ENCODE results near the gene GALNT1. TPM values are rescaled to one million over a fixed set of nuclear protein-coding genes. Genes with fewer than 3 reads are reported as not detected.
"Not testable (repeated sequence)": the region's sequence is repeated elsewhere in the genome, so short reads cannot be mapped to it uniquely, and the experiment has no call there.

Gene GALNT1
- total RNA-seq, 1 experiment from 2014 or later, result 54.7 TPM

DNA sequence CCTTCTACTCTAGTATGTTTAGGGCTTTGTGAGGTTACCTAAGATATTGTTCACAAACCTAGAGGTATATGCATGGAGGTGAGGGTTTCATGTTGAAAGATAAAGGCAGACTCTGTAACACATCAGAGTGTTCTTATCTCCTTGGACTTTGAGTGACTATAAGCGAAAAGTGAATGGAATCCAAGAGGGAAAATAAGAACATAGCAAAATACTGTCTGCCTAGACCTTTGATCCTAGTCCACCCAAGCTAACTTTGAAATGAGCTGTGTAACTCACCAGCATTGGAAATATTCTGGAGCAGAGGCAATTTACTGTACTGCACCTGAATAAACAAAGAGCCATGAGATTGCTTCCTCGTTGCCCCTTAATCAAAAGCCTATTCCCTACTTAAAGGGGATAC is 28.2 kb upstream of the GALNT1 start:
- DNase-seq (ENCODE audit: low read depth, low spot score), result no peak
- Histone ChIP-seq H3K4me1 (ENCODE audit: control insufficient read depth in 1 of 2, insufficient read depth in 2 of 2, low read length in 2 of 2) (no peaks in the 10 kb centered on the region), H3K36me3 (ENCODE audit: control insufficient read depth in 1 of 2, insufficient read depth in 2 of 2, low read length in 2 of 2) (no peaks in the 10 kb centered on the region)

DNA sequence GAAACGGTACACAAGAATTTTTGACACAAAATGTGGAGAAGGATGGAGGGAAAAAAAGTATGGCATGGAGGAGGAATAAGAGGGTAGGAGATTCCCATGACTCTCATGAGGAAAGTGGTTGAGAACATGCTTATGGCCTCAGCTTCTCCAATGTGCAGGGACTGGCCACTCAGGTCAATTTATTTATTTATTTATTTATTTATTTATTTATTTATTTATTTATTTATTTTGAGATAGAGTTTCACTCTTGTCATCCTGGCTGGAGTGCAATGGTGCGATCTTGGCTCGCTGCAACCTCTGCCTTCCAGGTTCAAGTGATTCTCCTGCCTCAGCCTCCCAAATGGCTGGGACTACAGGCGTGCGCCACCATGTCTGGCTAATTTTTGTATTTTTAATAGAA is 26.0 kb upstream of the GALNT1 start:
- H3K9me3 ChIP-seq (ENCODE audit: control insufficient read depth in 1 of 2, insufficient read depth in 1 of 2, low read depth in 1 of 2, low read length in 2 of 2); H3K4me2 ChIP-seq (ENCODE audit: low read length); RAD21 ChIA-PET (ENCODE audit: low non-redundant PET in 1 of 2, low total read pairs in 2 of 2, uncharacterized antibody in 2 of 2, unreplicated experiment in 2 of 2); ATAC-seq; CTCF ChIA-PET; intact Hi-C loops (cut with micrococcal nuclease); H3K27ac ChIP-seq (ENCODE audit: low read depth, low read length); DNase-seq (ENCODE audit: low read depth, low spot score); H3K27me3 ChIP-seq (ENCODE audit: insufficient read depth, low read length); POLR2A ChIA-PET; H4K20me1 ChIP-seq (ENCODE audit: insufficient read depth); H2AFZ ChIP-seq (ENCODE audit: low read depth, low read length, poor library complexity, severe bottlenecking); H3K9ac ChIP-seq (ENCODE audit: low read length); H3K79me2 ChIP-seq (ENCODE audit: insufficient read depth, low read length); H3K4me3 ChIP-seq (replicated peaks in 1 of 2; ENCODE audit: low read depth in 1 of 2, low read length in 2 of 2); H3K9me2 ChIP-seq (ENCODE audit: insufficient read depth); BruUV-seq (replicated peaks); H3K4me1 ChIP-seq (ENCODE audit: control insufficient read depth in 1 of 2, insufficient read depth in 2 of 2, low read length in 2 of 2); H3K36me3 ChIP-seq (ENCODE audit: control insufficient read depth in 1 of 2, insufficient read depth in 2 of 2, low read length in 2 of 2): not testable (repeated sequence)

More for the DNA sequence above, 28.2 kb upstream of the GALNT1 start:
- BruUV-seq (replicated peaks), result no TSS peak
- intact Hi-C loops (cut with micrococcal nuclease), result no loop called here
- Histone ChIP-seq H4K20me1 (ENCODE audit: insufficient read depth) (no peaks in the 10 kb centered on the region), H2AFZ (ENCODE audit: low read depth, low read length, poor library complexity, severe bottlenecking) (no peak overlapping the region), H3K27me3 (ENCODE audit: insufficient read depth, low read length) (no peaks in the 10 kb centered on the region), H3K27ac (ENCODE audit: low read depth, low read length) (no peak overlapping the region), H3K4me3 (replicated peaks in 1 of 2; ENCODE audit: low read depth in 1 of 2, low read length in 2 of 2) (no peak overlapping the region), H3K4me2 (ENCODE audit: low read length) (no peak overlapping the region), H3K9me3 (ENCODE audit: control insufficient read depth in 1 of 2, insufficient read depth in 1 of 2, low read depth in 1 of 2, low read length in 2 of 2) (no peaks in the 10 kb centered on the region), H3K9me2 (ENCODE audit: insufficient read depth) (no peaks in the 10 kb centered on the region), H3K9ac (ENCODE audit: low read length) (no peak overlapping the region), H3K79me2 (ENCODE audit: insufficient read depth, low read length) (no peaks in the 10 kb centered on the region)
- ChIA-PET CTCF (no interaction called here), RAD21 (ENCODE audit: low non-redundant PET in 1 of 2, low total read pairs in 2 of 2, uncharacterized antibody in 2 of 2, unreplicated experiment in 2 of 2) (no interaction called here), POLR2A (no interaction called here)
- no peak for ATAC-seq
- TF ChIP-seq EZH2 (IDR thresholded peaks at IDR 0.05) (no peak), POLR2AphosphoS5 (IDR thresholded peaks at IDR 0.05; ENCODE audit: low read depth, low read length) (no peak), CBX3 (IDR thresholded peaks at IDR 0.05; ENCODE audit: low read depth) (no peak), SRF (IDR thresholded peaks at IDR 0.05; ENCODE audit: low read depth) (no peak), RAD21 (IDR thresholded peaks at IDR 0.05; ENCODE audit: low read depth) (no peak)
- TF ChIP-seq, protein P1, sequence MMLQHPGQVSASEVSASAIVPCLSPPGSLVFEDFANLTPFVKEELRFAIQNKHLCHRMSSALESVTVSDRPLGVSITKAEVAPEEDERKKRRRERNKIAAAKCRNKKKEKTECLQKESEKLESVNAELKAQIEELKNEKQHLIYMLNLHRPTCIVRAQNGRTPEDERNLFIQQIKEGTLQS (IDR thresholded peaks at IDR 0.05), result no peak
- TF ChIP-seq, protein P2, sequence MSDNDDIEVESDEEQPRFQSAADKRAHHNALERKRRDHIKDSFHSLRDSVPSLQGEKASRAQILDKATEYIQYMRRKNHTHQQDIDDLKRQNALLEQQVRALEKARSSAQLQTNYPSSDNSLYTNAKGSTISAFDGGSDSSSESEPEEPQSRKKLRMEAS (IDR thresholded peaks at IDR 0.05), result no peak
